Measurements from ENCODE around the gene CHERP.
"Not testable (repeated sequence)": the region's sequence is repeated elsewhere in the genome, so short reads cannot be mapped to it uniquely, and the experiment has no call there.

CHERP gene

GRCh38 chr19:16477311-16477710, 64.9 kb downstream of the CHERP start:
- DNase-seq (ENCODE audit: low read depth in 1 of 2, low spot score in 1 of 2): no peak

- DNase-seq (ENCODE audit: low read depth in 1 of 2, low spot score in 1 of 2): no peak
Measured at GRCh38 chr19:16476401-16476800, 65.8 kb downstream of the CHERP start.

GRCh38 chr19:16473875-16474392, 68.3 kb downstream of the CHERP start:
- no peak for DNase-seq (ENCODE audit: low read depth in 1 of 2, low spot score in 1 of 2)

- DNase-seq (ENCODE audit: low read depth in 1 of 2, low spot score in 1 of 2): no peak
Measured at GRCh38 chr19:16472992-16473391, 69.2 kb downstream of the CHERP start.

- DNase-seq (ENCODE audit: low read depth in 1 of 2, low spot score in 1 of 2): not testable (repeated sequence)
Measured at GRCh38 chr19:16472559-16472899, 69.7 kb downstream of the CHERP start.

GRCh38 chr19:16470911-16471811, 71.1 kb downstream of the CHERP start:
- peak in 1 of 2 donors; percentile 6 for DNase-seq (ENCODE audit: low read depth in 1 of 2, low spot score in 1 of 2)

- no peak for DNase-seq (ENCODE audit: low read depth in 1 of 2, low spot score in 1 of 2)
Measured at GRCh38 chr19:16470541-16470910, 71.7 kb downstream of the CHERP start.
